NCI-H1092 treated with DMSO at 0.1 percent for 48 hours (cell line): ENCODE data around the gene EGLN2.
"Not testable (repeated sequence)": the region's sequence is repeated elsewhere in the genome, so short reads cannot be mapped to it uniquely, and the experiment has no call there.

Experiments
- DNase-seq: peaks from one replicate; lab custom pipeline; 2025; lab: John Stamatoyannopoulos, UW

Gene EGLN2

DNA sequence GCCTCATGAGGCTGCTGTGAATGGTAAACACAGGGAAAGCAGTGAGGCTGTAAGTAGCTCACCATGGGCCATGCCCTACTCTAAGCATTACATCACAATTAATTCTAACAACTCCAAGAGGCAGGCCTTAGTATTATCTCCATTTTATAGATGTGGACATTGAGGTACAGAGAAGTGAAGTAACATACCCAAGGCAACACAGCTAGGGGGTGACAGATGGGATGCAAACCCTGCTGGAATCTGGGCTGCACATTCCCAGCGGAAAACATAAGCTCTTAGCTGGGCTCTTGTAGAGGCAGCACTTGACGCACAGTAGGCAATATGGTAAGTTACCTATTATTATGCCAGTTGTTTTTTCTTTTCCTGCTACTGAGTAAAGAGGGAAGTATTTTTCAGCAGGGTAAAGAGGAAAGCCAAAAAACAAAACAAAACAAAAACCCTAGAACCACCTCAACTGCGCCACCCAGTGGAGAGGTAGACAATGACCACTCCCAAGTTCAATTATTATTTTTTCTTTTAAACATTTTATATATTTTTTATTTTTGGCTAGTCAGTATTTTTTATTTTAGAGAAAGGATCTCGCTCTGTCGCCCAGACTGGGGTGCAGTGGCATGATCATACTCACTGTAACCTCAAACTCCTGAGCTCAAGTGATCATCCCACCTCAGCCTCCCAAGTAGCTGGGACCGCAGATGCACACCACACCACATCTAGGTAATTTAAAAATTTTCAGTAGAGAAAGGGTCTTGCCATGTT, 20.7 kb downstream of the EGLN2 start:
- not testable (repeated sequence) for DNase-seq

DNA sequence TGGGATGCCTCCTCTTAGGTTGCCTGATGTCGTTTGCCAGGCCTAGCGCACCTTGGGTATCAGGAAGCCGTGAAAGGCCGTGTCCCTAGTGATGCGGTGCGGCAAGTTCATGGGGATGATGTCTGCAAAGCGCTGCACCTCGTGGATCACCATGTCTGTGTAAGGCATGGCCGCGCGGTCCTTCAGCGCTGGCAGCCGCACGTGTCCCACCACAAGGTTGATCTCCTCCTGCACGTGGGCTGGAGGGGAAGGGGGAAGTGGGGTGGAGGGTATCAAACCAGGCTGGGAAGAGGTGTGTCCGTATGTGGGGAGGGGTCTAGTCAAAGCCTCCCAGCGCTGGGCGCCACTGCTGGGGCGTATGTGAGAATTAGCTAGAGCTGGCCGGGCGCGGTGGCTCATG, 23.2 kb downstream of the EGLN2 start:
- DNase-seq: no peak

DNA sequence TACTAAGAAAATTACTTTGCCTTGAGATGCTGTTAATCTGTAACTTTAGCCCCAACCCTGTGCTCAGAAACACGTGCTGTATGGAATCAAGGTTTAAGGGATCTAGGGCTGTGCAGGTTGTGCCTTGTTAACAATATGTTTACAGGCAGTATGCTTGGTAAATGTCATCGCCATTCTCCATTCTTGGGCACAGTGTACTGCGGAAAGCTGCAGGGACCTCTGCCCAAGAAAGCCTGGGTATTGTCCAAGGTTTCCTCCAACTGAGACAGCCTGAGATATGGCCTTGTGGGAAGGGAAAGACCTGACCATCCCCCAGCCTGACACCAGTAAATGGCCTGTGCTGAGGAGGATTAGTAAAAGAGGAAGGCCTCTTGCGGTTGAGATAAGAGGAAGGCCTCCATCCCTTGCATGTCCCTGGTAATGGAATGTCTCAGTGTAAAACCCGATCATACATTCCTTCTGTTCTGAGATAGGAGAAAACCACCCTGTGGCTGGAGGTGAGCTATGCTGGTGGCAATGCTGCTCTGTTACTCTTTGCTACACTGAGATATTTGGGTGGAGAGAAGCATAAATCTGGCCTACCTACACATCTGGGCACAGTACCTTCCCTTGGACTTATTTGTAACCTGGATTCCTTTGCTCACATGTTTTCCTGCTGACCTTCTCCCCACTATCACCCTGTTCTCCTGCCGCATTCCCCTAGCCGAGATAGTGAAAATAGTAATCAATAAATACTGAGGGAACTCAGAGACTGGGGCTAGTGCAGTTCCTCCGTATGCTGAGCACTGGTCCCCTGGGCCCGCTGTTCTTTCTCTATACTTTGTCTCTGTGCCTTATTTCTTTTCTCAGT, 23.9 kb downstream of the EGLN2 start:
- DNase-seq: not testable (repeated sequence)

DNA sequence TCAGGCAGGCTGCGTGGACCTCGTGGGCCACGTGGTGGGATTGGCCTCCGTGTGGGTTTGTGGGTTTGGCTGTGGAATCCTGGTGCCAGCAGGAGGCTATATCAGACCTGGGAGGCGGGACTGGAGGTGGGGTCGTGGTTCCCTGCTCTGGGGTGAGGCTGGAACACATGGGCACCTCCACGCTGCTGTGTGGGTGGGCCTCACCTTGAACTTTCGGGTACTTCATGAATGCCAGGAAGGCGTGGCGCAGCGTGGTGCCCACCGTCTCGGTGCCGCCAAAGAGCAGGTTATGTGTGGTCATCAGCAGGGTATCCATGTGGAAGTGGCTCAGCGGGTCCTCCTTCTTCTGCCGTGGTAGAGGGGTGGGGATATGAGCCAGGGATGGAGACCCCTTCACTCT, 25.9 kb downstream of the EGLN2 start:
- not testable (repeated sequence) for DNase-seq

DNA sequence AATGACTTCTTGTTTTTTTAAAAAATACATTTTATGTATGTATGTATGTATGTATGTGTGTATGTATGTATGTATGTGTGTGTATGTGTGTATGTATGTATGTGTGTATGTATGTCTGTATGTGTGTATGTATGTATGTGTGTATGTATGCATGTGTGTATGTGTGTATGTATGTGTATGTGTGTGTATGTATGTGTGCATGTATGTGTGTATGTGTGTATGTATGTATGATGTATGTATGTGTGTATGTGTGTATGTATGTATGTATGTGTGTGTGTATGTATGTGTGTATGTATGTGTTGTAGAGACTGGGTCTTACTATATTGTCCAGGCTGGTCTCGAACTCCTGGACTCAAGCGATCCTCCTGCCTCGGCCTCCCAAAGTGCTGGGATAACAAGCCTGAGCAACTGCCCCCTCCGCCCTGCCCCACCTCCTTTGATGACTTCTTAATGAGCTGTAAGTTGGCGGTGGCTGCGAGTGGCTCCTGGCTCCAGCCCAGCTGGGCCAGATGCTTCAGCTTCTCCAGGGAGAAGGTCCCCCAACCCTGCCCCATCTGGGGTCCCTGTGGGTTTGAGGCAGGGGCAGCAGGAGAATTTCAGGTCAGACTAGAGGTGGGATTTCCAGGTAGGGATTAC, 26.6 kb downstream of the EGLN2 start:
- DNase-seq: not testable (repeated sequence)

DNA sequence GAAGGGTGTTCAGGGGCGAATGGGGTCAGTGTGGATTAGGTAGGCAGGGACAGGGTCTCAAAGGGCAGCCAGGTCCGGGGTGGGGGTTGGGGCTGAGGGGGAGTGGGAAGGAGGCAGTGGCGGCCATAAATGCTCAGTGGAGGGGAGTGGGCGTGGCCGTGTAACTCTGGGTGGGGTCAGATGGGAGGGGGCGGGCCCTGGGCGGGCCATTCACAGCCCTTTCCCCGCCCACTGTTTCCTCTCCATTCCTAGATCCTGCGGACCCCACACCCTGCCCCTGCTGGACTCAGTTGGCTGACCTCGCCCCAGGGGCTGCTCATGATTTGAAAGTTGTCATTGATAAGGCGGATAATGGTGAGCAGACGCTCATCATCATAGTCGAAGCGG, 27.3 kb downstream of the EGLN2 start:
- DNase-seq: not testable (repeated sequence)

DNA sequence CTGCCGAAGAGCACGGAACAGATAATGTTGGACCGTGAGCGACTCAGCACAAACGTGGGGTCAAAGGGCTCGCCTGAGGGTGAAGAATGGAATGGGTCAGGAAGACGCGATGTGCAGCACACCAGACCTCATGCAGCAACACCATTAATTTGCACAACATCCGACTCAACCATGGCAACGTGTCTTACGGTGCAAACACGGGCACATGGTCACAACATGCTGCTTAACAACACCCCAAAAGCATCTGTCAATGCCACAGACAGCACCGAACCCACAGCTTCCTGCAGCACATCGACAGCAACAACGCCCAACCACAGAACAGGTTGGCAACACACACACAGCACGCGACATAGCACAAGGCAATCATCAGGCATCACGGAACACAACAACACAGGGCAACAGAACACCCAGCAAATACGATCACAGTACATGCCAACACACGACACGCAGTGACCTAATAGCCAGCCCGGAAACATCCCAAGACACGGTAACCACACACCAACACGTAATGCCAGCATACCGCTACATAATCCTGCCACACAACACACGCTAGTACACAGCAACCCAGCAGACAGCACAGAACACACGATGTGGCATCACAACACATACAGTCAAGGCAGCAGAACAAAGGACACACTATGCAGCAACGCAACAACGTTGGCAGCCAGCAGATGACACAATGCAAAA, 27.9 kb downstream of the EGLN2 start:
- not testable (repeated sequence) for DNase-seq

DNA sequence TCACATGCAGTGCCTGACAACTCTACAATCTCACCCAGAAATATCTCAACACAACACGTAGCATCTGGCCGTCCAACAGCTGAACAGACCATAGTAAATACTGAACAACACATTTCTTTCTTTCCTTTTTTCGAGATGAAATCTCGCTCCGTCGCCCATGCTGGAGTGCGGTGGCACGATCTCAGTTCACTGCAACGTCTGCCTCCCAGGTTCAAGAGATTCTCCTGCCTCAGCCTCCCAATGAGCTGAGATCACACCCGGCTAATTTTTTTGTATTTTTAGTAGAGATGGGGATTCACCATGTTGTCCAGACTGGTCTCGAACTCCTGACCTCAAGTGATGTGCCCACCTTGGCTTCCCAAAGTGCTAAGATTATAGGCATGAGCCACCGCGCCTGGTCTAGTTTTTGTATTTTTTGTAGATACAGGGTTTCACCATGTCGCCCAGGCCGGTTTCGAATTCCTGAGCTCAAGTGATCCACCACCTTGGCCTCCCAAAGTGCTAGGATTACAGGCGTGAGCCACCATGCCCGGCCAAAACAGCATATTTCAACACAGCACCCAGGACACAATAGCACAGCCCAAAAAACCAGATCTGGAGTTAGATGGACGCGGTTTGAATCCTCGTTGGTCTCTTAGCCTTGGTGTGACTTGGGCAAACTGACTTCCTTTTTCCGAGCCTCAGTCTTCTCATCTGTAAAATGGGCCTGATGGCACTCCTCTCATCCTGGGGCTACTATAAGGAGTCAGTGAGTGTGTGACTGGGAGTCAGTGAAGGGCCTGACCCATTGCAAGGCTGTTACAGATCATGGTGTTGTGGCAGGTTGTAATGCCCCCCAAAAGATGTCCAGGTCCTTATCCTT, 28.6 kb downstream of the EGLN2 start:
- no peak for DNase-seq

DNA sequence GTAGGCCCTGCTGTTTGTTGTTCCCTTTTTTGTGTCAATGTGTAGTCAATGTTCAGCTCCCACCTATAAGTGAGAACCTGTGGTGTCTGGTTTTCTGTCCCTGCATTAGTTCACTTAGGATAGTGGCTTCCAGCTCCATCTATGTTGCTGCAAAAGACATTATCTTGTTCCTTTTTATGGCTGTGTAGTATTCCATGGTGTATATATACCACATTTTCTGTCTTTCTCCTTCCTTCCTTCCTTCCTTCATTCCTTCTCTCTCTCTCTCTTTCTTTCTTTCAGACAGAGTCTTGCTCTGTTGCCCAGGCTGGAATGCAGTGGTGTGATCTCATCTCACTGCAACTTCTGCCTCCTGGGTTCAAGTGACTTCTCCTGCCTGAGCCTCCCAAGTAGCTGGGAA, 30.2 kb downstream of the EGLN2 start:
- no peak for DNase-seq

DNA sequence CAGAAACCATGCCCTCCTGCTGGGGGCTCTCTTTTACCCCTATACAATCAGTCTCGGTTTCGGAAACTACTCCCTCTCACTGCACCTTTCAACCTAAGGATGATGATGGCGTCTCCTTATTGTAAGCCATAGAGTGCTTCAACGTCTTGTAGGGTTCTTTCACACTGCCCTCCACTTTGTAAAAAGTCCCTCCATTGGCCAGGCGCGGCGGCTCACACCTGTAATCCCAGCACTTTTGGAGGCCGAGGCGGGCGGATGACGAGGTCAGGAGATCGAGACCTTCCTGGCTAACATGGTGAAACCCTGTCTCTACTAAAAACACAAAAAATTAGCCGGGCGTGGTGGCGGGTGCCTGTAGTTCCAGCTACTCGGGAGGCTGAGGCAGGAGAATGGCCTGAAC, 31.8 kb downstream of the EGLN2 start:
- not testable (repeated sequence) for DNase-seq

DNA sequence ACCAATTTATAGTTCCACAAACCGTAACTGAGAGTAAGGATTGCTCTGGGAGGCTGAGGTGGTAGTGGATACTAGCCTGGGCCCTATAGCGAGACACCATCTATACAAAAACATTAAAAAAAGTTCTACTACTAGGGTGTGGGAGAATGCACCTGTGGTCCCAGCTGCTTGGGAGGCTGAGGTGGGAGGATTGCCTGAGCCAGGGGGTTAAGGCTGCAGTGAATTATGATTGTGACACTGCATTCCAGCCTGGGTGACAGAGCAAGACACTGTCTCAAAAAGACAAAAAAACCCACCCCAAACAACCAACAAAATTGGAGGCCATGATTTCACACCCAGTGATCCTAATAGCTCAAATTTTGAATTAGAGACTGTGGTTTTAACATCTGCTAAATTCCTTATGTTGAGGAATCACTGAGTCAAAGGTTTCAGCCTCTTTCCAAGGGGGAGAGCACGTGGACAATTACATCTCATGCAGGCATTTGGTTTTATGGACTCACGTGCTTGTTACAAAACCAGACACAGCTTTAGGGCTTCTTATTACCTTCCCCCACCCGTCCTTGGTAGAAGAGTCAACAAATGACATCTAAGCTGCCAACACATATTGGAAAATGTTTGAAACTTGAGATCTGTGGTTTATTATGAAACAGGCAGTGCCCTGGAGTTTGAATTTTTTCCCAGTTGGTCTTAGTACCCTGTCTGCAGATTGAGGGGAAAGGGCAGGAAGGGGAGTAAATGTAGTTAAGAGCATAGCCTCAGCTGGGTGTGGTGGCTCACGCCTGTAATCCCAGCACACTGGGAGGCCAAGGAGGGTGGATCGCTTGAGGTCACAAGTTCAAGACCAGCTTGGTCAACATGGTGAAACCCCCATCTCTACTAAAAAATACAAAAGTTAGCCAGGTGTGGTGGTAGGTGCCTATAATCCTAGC, 32.8 kb downstream of the EGLN2 start:
- no peak for DNase-seq

DNA sequence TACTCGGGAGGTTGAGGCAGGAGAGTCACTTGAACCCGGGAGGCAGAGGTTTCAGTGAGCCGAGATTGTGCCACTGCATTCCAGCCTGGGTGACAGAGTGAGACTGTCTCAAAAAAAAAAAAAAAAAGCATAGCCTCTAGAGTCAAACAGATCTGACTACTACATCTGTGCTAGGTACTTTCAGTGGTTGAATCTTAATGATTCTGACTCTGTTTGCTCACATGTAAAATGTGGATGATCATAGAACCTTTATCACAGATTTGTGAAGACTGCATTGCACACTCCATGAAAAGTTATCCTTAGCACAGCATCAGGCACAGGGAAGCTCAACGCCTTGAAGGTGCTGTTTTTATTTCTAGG, 33.4 kb downstream of the EGLN2 start:
- not testable (repeated sequence) for DNase-seq

DNA sequence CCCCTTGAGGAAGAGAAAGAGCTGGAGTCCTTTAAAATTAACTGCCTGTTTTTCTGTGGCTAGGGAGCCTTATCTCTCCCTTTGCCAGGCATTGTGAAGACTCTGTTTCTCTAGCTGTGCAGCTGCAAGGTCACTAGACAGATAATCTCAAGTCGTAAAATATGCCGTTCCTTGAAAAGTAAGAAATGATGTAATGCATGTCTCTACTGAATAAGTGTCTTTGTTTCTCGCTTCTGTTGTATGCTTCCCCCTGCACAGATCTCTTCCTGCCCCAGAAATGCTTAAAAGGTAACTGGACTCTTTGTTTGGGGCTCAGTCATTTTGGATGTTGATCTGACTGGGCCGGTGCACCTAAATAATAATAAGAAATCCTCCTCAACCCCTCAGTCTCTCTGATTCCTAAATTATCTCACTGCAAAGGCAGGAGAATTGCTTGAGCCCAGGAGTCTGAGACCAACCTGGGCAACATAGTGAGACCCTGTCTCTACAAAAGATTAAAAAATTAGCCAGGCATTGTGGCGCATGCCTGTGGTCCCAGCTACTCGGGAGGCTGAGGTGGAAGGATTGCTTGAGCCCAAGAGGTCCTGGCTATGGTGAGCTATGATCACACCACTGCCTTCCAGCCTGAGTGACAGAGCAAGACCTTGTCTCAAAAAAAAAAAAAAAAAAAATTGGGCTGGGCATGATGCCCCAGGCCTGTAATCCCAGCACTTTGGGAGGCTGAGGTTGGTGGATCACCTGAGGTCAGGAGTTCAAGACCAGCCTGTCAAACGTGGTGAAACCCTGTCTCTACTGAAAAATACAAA, 34.9 kb downstream of the EGLN2 start:
- DNase-seq: not testable (repeated sequence)

DNA sequence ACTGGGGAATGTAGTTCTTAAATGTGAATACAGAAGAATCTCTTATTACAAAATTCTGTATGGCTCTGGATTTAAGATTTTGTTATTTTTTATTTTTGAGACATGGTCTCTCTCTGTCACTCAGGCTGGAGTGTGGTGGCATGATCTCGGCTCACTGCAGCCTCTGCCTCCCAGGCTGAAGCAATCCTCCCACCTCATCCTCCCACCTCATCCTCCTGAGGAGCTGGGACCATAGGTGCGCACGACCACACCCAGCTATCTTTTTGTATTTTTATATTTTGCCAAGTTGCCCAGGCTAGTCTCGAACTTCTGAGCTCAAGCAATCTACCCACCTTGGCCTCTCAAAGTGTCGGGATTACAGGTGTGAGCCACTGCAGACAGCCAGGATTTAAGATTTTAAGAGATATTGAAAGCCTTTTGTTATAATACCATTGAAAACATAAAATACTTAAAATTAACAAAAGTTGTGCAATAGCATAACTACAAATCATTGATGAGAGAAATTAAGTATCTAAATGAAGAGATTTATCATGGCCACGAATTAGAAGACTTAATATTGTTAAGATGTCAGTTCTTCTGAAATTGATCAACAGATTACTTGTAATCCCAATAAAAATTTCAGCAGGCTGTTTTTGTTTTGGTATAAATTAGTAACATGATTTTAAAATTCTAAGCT, 37.9 kb downstream of the EGLN2 start:
- no peak for DNase-seq

DNA sequence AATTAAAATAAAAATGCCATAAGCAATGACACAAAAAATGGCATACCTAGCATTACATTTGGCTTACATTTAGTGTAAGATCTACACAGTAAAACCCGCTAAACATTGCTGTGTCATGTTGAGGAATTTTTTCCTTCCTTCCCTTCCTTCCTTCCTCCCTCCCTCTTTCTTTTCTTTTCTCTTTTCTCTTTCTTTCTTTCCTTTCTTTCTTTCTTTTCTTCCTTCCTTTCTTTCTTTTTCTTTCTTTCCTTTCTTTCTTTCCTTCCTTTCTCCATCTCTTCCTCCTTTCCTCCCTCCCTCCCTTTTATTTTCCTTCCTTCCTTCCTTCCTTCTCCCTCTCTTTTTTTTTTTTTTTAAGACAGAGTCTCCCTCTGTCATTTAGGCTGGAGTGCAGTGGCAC, 39.5 kb downstream of the EGLN2 start:
- not testable (repeated sequence) for DNase-seq

DNA sequence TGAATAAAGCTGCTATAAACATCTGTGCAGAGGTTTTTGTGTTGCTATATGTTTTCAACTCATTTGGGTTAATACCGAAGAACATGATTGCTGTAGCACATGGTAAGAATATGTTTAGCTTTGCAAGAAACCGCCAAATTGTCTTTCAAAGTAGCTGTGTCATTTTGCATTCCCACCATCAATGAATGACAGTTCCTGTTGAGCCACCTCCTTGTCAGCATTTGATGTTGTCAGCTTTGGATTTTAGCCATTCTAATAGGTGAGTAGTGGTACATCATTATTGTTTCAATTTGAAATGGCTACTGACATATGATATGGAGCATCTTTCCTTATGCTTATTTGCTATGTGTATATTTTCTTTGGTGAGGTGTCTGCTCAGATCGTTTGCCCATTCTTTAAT, 43.0 kb downstream of the EGLN2 start:
- DNase-seq: not testable (repeated sequence)

DNA sequence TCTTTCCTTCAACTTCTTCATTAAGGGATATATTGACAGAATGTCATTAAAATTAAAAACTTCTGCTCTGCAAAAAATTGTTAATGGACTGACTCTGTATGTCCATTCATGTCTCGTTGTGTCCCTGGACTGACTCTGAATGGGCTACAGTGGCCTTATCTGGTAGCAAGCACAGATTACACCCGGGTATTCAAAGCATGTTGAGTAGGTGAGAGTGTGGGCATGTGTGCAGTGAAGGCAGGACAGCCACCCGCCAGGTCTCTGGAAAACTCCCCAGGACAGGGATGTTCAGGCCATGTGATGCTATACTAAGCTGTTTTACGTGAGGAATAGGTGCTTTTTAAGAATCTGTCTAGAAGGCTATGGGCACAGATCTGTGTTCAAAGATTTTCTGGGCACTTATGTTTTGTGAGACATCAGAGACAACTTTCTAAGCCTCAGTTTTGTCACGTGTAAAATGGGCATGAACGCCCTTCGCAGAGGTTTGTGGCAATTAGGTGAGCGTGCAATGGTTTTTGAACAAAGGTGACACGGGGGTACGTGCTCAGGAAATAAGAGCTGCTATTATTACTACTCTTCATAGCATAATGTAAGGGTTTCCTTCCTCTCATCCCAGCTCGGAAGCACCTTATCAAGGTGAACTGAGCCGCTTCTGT, 44.1 kb downstream of the EGLN2 start:
- not testable (repeated sequence) for DNase-seq

DNA sequence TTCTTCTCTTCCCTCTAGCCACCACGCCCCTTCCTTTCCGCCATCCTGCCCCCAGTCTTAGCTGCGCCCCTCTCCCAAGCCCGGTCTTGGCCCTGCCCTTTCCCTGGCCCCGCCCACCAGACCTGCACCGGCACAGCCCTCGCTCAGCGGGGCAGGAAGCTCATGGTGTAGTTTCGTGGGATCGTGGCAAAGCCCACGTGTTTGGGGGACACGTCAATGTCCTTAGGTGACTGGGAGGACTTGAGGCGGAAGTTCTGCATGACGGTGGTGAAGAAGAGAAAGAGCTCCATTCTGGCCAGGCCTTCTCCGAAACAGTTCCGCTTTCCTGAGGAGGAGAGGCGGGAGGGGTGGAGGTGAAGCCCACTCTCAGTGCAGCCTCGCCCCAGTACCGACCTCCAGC, 44.7 kb downstream of the EGLN2 start:
- DNase-seq: not testable (repeated sequence)
